Measurements from ENCODE around the gene RIOK2.
"Not testable (repeated sequence)": the region's sequence is repeated elsewhere in the genome, so short reads cannot be mapped to it uniquely, and the experiment has no call there.

Gene RIOK2

GRCh38 chr5:97182571-97183099, 412 bp downstream of the RIOK2 start:
- H4K20me1 ChIP-seq = peaks cover 0 to 37% (median 18%) of the 10 kb centered on the region in 11 experiments; a peak in 14 of 22 replicates
- peaks cover 0 to 12% (median 9%) of the 10 kb centered on the region in 11 experiments; a peak in 14 of 22 replicates for H3K9me3 ChIP-seq (replicated peaks in 1 of 11)
- peak overlapping the region; percentile 89 to 98 (median 94) for H3K27ac ChIP-seq
- H3K9ac ChIP-seq = peak overlapping the region; percentile 86 to 94 (median 89)
- no peaks in the 10 kb centered on the region for H3K27me3 ChIP-seq
- TF ChIP-seq Cebpa-rat (IDR thresholded peaks at IDR 0.05) = no peak
- peaks cover 20 to 29% (median 26%) of the 10 kb centered on the region in 10 experiments for H3K4me1 ChIP-seq
- H3K36me3 ChIP-seq = peaks cover 19 to 36% (median 25%) of the 10 kb centered on the region in 11 experiments
- H3K4me2 ChIP-seq = peak overlapping the region; percentile 81 to 99 (median 95)
- peak overlapping the region; percentile 73 to 88 (median 80) for H3K4me3 ChIP-seq

DNA sequence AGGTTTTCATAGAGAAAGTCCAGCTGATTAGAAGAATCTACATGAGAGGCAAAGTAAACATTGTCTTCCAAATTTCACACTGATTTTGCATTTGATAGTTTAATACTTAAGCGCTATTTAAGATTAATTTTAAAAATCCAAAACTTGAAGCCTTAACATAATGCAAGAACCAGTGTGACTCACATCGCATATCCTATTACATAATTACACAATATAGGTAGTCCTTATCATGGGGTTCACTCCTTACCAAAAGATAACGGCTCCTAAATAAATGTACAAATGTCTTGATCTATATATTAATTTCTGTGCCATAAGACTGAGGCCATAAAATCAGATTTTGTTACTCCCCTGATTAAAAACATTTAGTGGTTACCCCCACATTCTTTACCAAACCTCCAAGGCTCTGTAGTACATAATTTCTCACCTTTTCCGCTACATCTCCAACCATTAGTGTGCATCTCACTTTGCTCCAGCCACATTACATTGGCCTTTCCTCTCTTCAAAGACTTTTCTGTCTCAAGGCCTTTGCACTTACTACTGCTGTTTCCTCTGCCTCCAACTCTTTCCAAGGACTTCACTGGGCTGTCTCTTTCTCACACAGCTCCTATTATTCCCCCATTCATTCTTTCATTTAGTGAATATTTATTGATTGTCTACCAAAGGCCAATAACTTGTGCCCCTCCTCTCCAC, 1.0 kb downstream of the RIOK2 start:
- Histone ChIP-seq H3K4me3 (peak overlapping the region; percentile 73 to 88 (median 80)), H3K9ac (peak overlapping the region; percentile 86 to 94 (median 89)), H3K27ac (peak overlapping the region; percentile 89 to 98 (median 94); a peak in 21 of 22 replicates), H3K27me3 (no peaks in the 10 kb centered on the region), H3K9me3 (replicated peaks in 1 of 11) (peaks cover 0 to 12% (median 9%) of the 10 kb centered on the region in 11 experiments; a peak in 14 of 22 replicates), H3K4me2 (peak overlapping the region; percentile 81 to 99 (median 95)), H4K20me1 (peaks cover 0 to 37% (median 18%) of the 10 kb centered on the region in 11 experiments; a peak in 14 of 22 replicates), H3K4me1 (peaks cover 20 to 29% (median 26%) of the 10 kb centered on the region in 10 experiments), H3K36me3 (peaks cover 26 to 43% (median 32%) of the 10 kb centered on the region in 11 experiments)
- no peak for TF ChIP-seq Cebpa-rat (IDR thresholded peaks at IDR 0.05)

DNA sequence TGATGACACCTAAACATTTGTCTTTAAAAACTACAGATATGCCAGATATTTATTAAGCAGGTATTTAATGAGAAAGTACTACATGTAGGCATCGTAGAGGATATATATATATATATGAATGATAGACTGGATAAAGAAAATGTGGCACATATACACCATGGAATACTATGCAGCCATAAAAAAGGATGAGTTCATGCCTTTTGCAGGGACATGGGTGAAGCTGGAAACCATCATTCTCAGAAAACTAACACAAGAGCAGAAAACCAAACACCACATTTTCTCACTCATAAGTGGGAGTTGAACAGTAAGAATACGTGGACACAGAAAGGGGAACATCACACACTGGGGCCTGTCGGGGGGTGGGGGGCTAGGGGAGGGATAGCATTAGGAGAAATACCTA, 3.6 kb downstream of the RIOK2 start:
- H3K27me3 ChIP-seq; H3K4me3 ChIP-seq; H3K27ac ChIP-seq; H3K9me3 ChIP-seq (replicated peaks in 1 of 11); H3K9ac ChIP-seq; H3K4me2 ChIP-seq: not testable (repeated sequence)
- Histone ChIP-seq H3K36me3 (peaks cover 51 to 68% (median 57%) of the 10 kb centered on the region in 11 experiments), H3K4me1 (peaks cover 20 to 29% (median 26%) of the 10 kb centered on the region in 10 experiments), H4K20me1 (peaks cover 0 to 37% (median 20%) of the 10 kb centered on the region in 11 experiments; a peak in 14 of 22 replicates)

GRCh38 chr5:97172227-97172626, 10.8 kb downstream of the RIOK2 start:
- peaks cover 93 to 100% (median 100%) of the 10 kb centered on the region in 11 experiments for H3K36me3 ChIP-seq
- no peak overlapping the region for H3K4me3 ChIP-seq
- H4K20me1 ChIP-seq = peaks cover 0 to 8% (median 0%) of the 10 kb centered on the region in 11 experiments; a peak in 2 of 22 replicates
- no peak for TF ChIP-seq Cebpa-rat (IDR thresholded peaks at IDR 0.05)
- peaks cover 0 to 8% (median 6%) of the 10 kb centered on the region in 10 experiments; a peak in 10 of 20 replicates for H3K4me1 ChIP-seq
- H3K9me3 ChIP-seq (replicated peaks in 1 of 11) = no peaks in the 10 kb centered on the region
- H3K4me2 ChIP-seq = no peak overlapping the region
- no peak overlapping the region for H3K27ac ChIP-seq
- H3K9ac ChIP-seq = no peak overlapping the region
- no peaks in the 10 kb centered on the region for H3K27me3 ChIP-seq

DNA sequence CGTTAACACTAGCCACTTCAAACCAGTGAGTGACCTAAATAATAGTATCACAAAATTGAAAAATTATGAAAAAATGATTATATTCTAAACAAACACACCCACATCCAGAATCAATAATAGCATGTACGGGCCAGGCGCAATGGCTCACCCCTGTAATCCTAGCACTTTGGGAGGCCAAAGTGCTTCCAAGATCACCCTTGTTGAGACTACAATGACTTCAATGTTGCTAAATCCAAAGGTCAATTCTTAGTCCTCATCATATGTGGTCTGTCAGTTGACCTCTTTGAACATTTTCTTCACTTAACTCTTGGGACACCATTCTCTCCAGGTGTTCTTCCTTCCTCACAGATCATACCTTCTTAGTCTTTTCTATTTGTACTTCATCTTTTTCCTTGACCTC, 11.3 kb downstream of the RIOK2 start:
- Histone ChIP-seq H3K4me3 (no peak overlapping the region), H3K9ac (no peak overlapping the region), H3K4me1 (peaks cover 0 to 13% (median 7%) of the 10 kb centered on the region in 10 experiments; a peak in 10 of 20 replicates), H3K27ac (no peak overlapping the region), H3K9me3 (replicated peaks in 1 of 11) (no peaks in the 10 kb centered on the region), H3K36me3 (peaks cover 93 to 100% (median 100%) of the 10 kb centered on the region in 11 experiments), H3K27me3 (no peaks in the 10 kb centered on the region), H4K20me1 (peaks cover 0 to 9% (median 0%) of the 10 kb centered on the region in 11 experiments; a peak in 3 of 22 replicates), H3K4me2 (no peak overlapping the region)
- TF ChIP-seq Cebpa-rat (IDR thresholded peaks at IDR 0.05) = no peak

- peak overlapping the region in 6 of 11 experiments; percentile 17 to 60 (median 32); a peak in 9 of 22 replicates for H3K27ac ChIP-seq
- no peak overlapping the region for H3K4me3 ChIP-seq
- H3K36me3 ChIP-seq = peaks cover 86 to 100% (median 93%) of the 10 kb centered on the region in 11 experiments
- H3K9me3 ChIP-seq (replicated peaks in 1 of 11) = no peaks in the 10 kb centered on the region
- TF ChIP-seq Cebpa-rat (IDR thresholded peaks at IDR 0.05) = no peak
- H3K27me3 ChIP-seq = no peaks in the 10 kb centered on the region
- peak overlapping the region in 5 of 11 experiments; percentile 17 to 60 (median 37); a peak in 5 of 22 replicates for H3K9ac ChIP-seq
- peaks cover 0 to 13% (median 7%) of the 10 kb centered on the region in 10 experiments; a peak in 10 of 20 replicates for H3K4me1 ChIP-seq
- peak overlapping the region in 6 of 11 experiments; percentile 2 to 68 (median 21); a peak in 10 of 22 replicates for H3K4me2 ChIP-seq
- peaks cover 0 to 17% (median 6%) of the 10 kb centered on the region in 11 experiments; a peak in 7 of 22 replicates for H4K20me1 ChIP-seq
Observed at GRCh38 chr5:97167435-97167834, 15.6 kb downstream of the RIOK2 start.

DNA sequence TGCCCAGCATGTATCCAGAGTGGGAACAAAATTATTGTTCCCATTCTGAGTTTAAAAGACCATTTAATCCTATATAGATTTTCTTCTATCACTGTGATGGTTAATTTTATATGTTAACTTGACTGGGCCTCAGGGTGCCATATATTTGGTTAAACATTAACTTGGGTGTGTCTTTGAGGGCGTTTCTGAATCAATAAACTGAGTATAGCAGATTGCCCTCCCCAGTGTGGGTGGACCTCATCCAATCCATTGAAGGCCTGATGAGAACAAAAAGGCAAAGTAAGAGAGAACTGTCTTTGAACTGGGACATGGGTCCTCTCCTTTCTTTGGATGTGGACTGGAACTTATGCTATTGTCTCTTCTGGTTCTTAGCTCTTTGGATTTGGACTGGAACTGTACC, 17.3 kb downstream of the RIOK2 start:
- Histone ChIP-seq H3K27ac (no peak overlapping the region), H3K36me3 (peaks cover 85 to 100% (median 93%) of the 10 kb centered on the region in 11 experiments), H3K4me2 (no peak overlapping the region)

DNA sequence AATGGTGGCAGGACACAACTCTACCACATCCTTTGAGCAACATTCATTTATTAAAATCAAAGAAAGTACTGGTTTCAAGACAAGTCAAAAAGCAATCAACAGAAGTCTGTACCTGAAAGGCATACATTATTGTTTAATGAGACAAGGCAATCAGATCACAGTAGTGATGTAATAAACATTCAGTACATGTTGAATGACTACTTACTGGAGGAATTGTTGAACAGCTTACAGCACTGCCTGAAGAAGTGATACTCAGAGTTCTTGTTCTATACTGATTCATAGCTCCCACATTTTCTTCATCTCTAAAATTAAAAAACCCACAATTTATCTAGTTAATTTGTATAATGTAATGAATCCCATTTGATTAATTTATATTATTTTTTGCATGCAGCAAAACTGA, 18.2 kb downstream of the RIOK2 start:
- no peak for TF ChIP-seq Cebpa-rat (IDR thresholded peaks at IDR 0.05)

More for the DNA sequence above, 17.3 kb downstream of the RIOK2 start:
- peaks cover 0 to 17% (median 6%) of the 10 kb centered on the region in 11 experiments; a peak in 7 of 22 replicates for H4K20me1 ChIP-seq
- no peak overlapping the region for H3K4me3 ChIP-seq
- no peak for TF ChIP-seq Cebpa-rat (IDR thresholded peaks at IDR 0.05)
- no peaks in the 10 kb centered on the region for H3K27me3 ChIP-seq
- peak overlapping the region in 1 of 11 experiments; percentile 39; a peak in 1 of 22 replicates for H3K9ac ChIP-seq
- H3K4me1 ChIP-seq = peaks cover 0 to 13% (median 7%) of the 10 kb centered on the region in 10 experiments; a peak in 10 of 20 replicates
- no peaks in the 10 kb centered on the region for H3K9me3 ChIP-seq (replicated peaks in 1 of 11)

More for the DNA sequence above, 18.2 kb downstream of the RIOK2 start:
- H3K27me3 ChIP-seq = no peaks in the 10 kb centered on the region
- peaks cover 0 to 2% (median under 1%) of the 10 kb centered on the region in 11 experiments; a peak in 9 of 22 replicates for H3K9me3 ChIP-seq (replicated peaks in 1 of 11)
- H3K27ac ChIP-seq = no peak overlapping the region
- H3K9ac ChIP-seq = no peak overlapping the region
- H3K4me2 ChIP-seq = no peak overlapping the region
- H3K4me1 ChIP-seq = peaks cover 0 to 13% (median 7%) of the 10 kb centered on the region in 10 experiments; a peak in 10 of 20 replicates
- peaks cover 0 to 17% (median 6%) of the 10 kb centered on the region in 11 experiments; a peak in 7 of 22 replicates for H4K20me1 ChIP-seq
- H3K4me3 ChIP-seq = no peak overlapping the region
- peaks cover 85 to 100% (median 93%) of the 10 kb centered on the region in 11 experiments for H3K36me3 ChIP-seq
